Neural cell (in vitro differentiated cells): ENCODE results near the gene GPC5. TPM values are rescaled to one million over a fixed set of nuclear protein-coding genes. Genes with fewer than 3 reads are reported as not detected.

ENCODE experiments used
- H2AFZ ChIP-seq: fragments of 200-600, 300-800 bp; sonication (generic), shearing (Covaris generic); 2 replicates; pipeline ENCODE4 v1.6.0; 2014; ENCODE audit warnings: low read depth, mild to moderate bottlenecking, antibody characterized with exemption, low read length, moderate library complexity
- H3F3A ChIP-seq: fragments of 200-600 bp; shearing (Covaris generic); 2 replicates; pipeline ENCODE4 v1.6.1; 2016; ENCODE audit warnings: mild to moderate bottlenecking, moderate library complexity, mixed read lengths, antibody characterized with exemption, low read length; ENCODE audit not compliant: insufficient read depth, poor library complexity, severe bottlenecking
- H3K27ac ChIP-seq: fragments of 200-600, 300-800 bp; sonication (generic), shearing (Covaris generic); 2 replicates; pipeline ENCODE4 v1.5.1; 2014; ENCODE audit warnings: mild to moderate bottlenecking, low read length, moderate library complexity
- H3K27me3 ChIP-seq: fragments of 300-800, 200-600 bp; sonication (generic), shearing (Covaris generic); 2 replicates; pipeline ENCODE4 v1.6.0; 2014; ENCODE audit warnings: mild to moderate bottlenecking, low read depth, low read length, moderate library complexity; ENCODE audit not compliant: insufficient read depth
- H3K36me3 ChIP-seq: fragments of 300-800, 200-600 bp; sonication (generic), shearing (Covaris generic); 2 replicates; pipeline ENCODE4 v1.5.1; 2014; ENCODE audit warnings: mild to moderate bottlenecking, antibody characterized with exemption, low read length, moderate library complexity; ENCODE audit not compliant: insufficient read depth
- H3K4me2 ChIP-seq: fragments of 300-800, 200-600 bp; sonication (generic), shearing (Covaris generic); 2 replicates; pipeline ENCODE4 v1.6.0; 2014; ENCODE audit warnings: mild to moderate bottlenecking, low read length
- H3K4me3 ChIP-seq: fragments of 300-800, 200-600 bp; sonication (generic), shearing (Covaris generic); 2 replicates; pipeline ENCODE4 v1.5.1; 2014; ENCODE audit warnings: mild to moderate bottlenecking, low read length, moderate library complexity
- H3K79me2 ChIP-seq: fragments of 200-600 bp; shearing (Covaris generic); replicated peaks from 2 replicates; pipeline ENCODE4 v1.6.0; 2014; ENCODE audit warnings: mild to moderate bottlenecking, low read length, moderate library complexity; ENCODE audit not compliant: insufficient read depth
- H3K9ac ChIP-seq: fragments of 300-800, 200-600 bp; sonication (generic), shearing (Covaris generic); 2 replicates; pipeline ENCODE4 v1.6.1; 2016; ENCODE audit warnings: mild to moderate bottlenecking, low read length, mixed read lengths
- H3K9me2 ChIP-seq: fragments of 200-600 bp; shearing (Covaris generic); 2 replicates; pipeline ENCODE4 v1.6.1; 2016; ENCODE audit warnings: mild to moderate bottlenecking, low read length, mixed read lengths; ENCODE audit not compliant: insufficient read depth
- H3K9me3 ChIP-seq: fragments of 200-600, 300-800 bp; sonication (generic), shearing (Covaris generic); 2 replicates; pipeline ENCODE4 v1.6.1; 2016; ENCODE audit warnings: mild to moderate bottlenecking, mixed run types, low read length, moderate library complexity, mixed read lengths
- H4K20me1 ChIP-seq: fragments of 200-600 bp; shearing (Covaris generic); 2 replicates; pipeline ENCODE4 v1.6.1; 2016; ENCODE audit warnings: mild to moderate bottlenecking, mixed run types; ENCODE audit not compliant: insufficient read depth
- CTCF ChIP-seq: fragments of 450-650 bp; IDR thresholded peaks from 2 replicates; pipeline ENCODE4 v1.5.1; 2014; ENCODE audit warnings: antibody characterized with exemption, mild to moderate bottlenecking, moderate library complexity; ENCODE audit not compliant: poor library complexity, severe bottlenecking
- EP300 ChIP-seq: fragments of 450-650 bp; conservative IDR thresholded peaks from 2 replicates; pipeline ENCODE4 v1.6.1; 2014; ENCODE audit warnings: antibody characterized with exemption, mild to moderate bottlenecking, moderate library complexity; ENCODE audit not compliant: poor library complexity, severe bottlenecking
- EZH2 ChIP-seq: fragments of 200-600, 300-800 bp; shearing (Covaris generic), sonication (generic); IDR thresholded peaks from 2 replicates; pipeline ENCODE4 v1.6.1; 2014; ENCODE audit warnings: antibody characterized with exemption, low read length, borderline replicate concordance, mild to moderate bottlenecking; ENCODE audit not compliant: insufficient read depth, poor library complexity, severe bottlenecking
- MXI1 ChIP-seq: fragments of 450-650 bp; conservative IDR thresholded peaks from 2 replicates; pipeline ENCODE4 v1.6.1; 2014; ENCODE audit warnings: antibody characterized with exemption, mild to moderate bottlenecking; ENCODE audit not compliant: poor library complexity, severe bottlenecking
- POLR2AphosphoS5 ChIP-seq: IDR thresholded peaks from 2 replicates; pipeline ENCODE4 v1.6.1; 2012
- RAD21 ChIP-seq: fragments of 450-650 bp; conservative IDR thresholded peaks from 2 replicates; pipeline ENCODE4 v1.6.1; 2014; ENCODE audit warnings: antibody characterized with exemption, mild to moderate bottlenecking, moderate library complexity
- REST ChIP-seq: IDR thresholded peaks from 2 replicates; pipeline ENCODE4 v1.6.1; 2012; ENCODE audit warnings: borderline replicate concordance
- SMC3 ChIP-seq: fragments of 450-650 bp; conservative IDR thresholded peaks from 2 replicates; pipeline ENCODE4 v1.6.1; 2014; ENCODE audit warnings: antibody characterized with exemption, mild to moderate bottlenecking, moderate library complexity; ENCODE audit not compliant: poor library complexity
- TAF1 ChIP-seq: IDR thresholded peaks from 2 replicates; pipeline ENCODE4 v1.6.1; 2012; ENCODE audit warnings: low read depth
- polyA plus RNA-seq: library from polyadenylated mRNA; depleted of rRNA; stranded (reverse); fragments of >200 nt; gene quantifications from 2 replicates; pipeline ENCODE4 v1.2.3, GENCODE V29; 2014

Gene GPC5
- polyA plus RNA-seq, 1 donor from 2014 or later, result 5.0 TPM

- H3F3A ChIP-seq, result no peaks in the 10 kb centered on the region
- no peaks in the 10 kb centered on the region for H3K9me3 ChIP-seq
- H3K9me2 ChIP-seq, result no peaks in the 10 kb centered on the region
- H3K36me3 ChIP-seq, result no peaks in the 10 kb centered on the region
- no peak for TF ChIP-seq RAD21
- TF ChIP-seq REST, result no peak
- TF ChIP-seq EZH2, result no peak
- no peak for TF ChIP-seq SMC3
- TF ChIP-seq MXI1, result no peak
- no peak for TF ChIP-seq POLR2AphosphoS5
- TF ChIP-seq TAF1, result no peak
- TF ChIP-seq EP300, result no peak
- TF ChIP-seq CTCF, result no peak
- H3K4me2 ChIP-seq, result no peak overlapping the region
- no peak overlapping the region for H2AFZ ChIP-seq
- H3K79me2 ChIP-seq, result no peaks in the 10 kb centered on the region
- no peaks in the 10 kb centered on the region for H4K20me1 ChIP-seq
- H3K9ac ChIP-seq, result no peak overlapping the region
- H3K27ac ChIP-seq, result no peak overlapping the region
- no peak overlapping the region for H3K4me3 ChIP-seq
- no peaks in the 10 kb centered on the region for H3K27me3 ChIP-seq
These were observed 867.0 kb downstream of the GPC5 start for GRCh38 chr13:92265408-92265807.

GRCh38 chr13:92270990-92271389 lies 872.6 kb downstream of the GPC5 start:
- H3K36me3 ChIP-seq, result no peaks in the 10 kb centered on the region
- no peaks in the 10 kb centered on the region for H3K27me3 ChIP-seq
- H3K27ac ChIP-seq, result no peak overlapping the region
- no peaks in the 10 kb centered on the region for H3F3A ChIP-seq
- H3K9me2 ChIP-seq, result no peaks in the 10 kb centered on the region
- no peaks in the 10 kb centered on the region for H4K20me1 ChIP-seq
- H3K4me2 ChIP-seq, result no peak overlapping the region
- H2AFZ ChIP-seq, result no peak overlapping the region
- no peak overlapping the region for H3K9ac ChIP-seq
- TF ChIP-seq MXI1 (no peak), TAF1 (no peak), POLR2AphosphoS5 (no peak), RAD21 (no peak), EZH2 (no peak), SMC3 (no peak), REST (no peak), CTCF (no peak), EP300 (no peak)
- no peaks in the 10 kb centered on the region for H3K79me2 ChIP-seq
- no peak overlapping the region for H3K4me3 ChIP-seq
- H3K9me3 ChIP-seq, result no peaks in the 10 kb centered on the region
